ENCODE data around the gene MYADML2.

MYADML2 gene

GRCh38 chr17:81899514-81900166 lies 47.4 kb downstream of the MYADML2 start:
- DNase-seq (ENCODE audit: low read depth) = no peak

GRCh38 chr17:81898885-81899284 lies 48.1 kb downstream of the MYADML2 start:
- DNase-seq (ENCODE audit: low read depth) = no peak

GRCh38 chr17:81898029-81898866 lies 48.8 kb downstream of the MYADML2 start:
- peak; percentile 82 for DNase-seq (ENCODE audit: low read depth)

- DNase-seq (ENCODE audit: low read depth) = no peak
These were observed 51.6 kb downstream of the MYADML2 start for GRCh38 chr17:81895400-81895799.

- no peak for DNase-seq (ENCODE audit: low read depth)
These were observed 55.8 kb downstream of the MYADML2 start for GRCh38 chr17:81891303-81891552.

GRCh38 chr17:81890447-81891302 lies 56.4 kb downstream of the MYADML2 start:
- no peak for DNase-seq (ENCODE audit: low read depth)
